ENCODE measurements around the gene GNA12.
A peak's percentile ranks its signal among the peaks of the same experiment; 100 is the strongest.
"Not testable (repeated sequence)": the region's sequence is repeated elsewhere in the genome, so short reads cannot be mapped to it uniquely, and the experiment has no call there.

GNA12 gene

GRCh38 chr7:2681929-2682799 lies 161.9 kb downstream of the GNA12 start:
- H3K4me3 ChIP-seq (ENCODE audit: low read length) = no peak overlapping the region
- H3K27me3 ChIP-seq (ENCODE audit: insufficient read depth, low read length) = peaks cover 2% of the 10 kb centered on the region
- H3K36me3 ChIP-seq (ENCODE audit: insufficient read depth, low read length) = no peaks in the 10 kb centered on the region
- H3K9me3 ChIP-seq (ENCODE audit: low read length) = peaks cover 2% of the 10 kb centered on the region
- H3K4me1 ChIP-seq (ENCODE audit: insufficient read depth, low read length) = peaks cover 16% of the 10 kb centered on the region
- H2AFZ ChIP-seq (ENCODE audit: low read depth, low read length) = peak overlapping the region; percentile 14

GRCh38 chr7:2680792-2681490 lies 163.2 kb downstream of the GNA12 start:
- Histone ChIP-seq H3K4me3 (ENCODE audit: low read length) (no peak overlapping the region), H2AFZ (ENCODE audit: low read depth, low read length) (no peak overlapping the region), H3K4me1 (ENCODE audit: insufficient read depth, low read length) (peaks cover 16% of the 10 kb centered on the region), H3K9me3 (ENCODE audit: low read length) (peaks cover 2% of the 10 kb centered on the region), H3K36me3 (ENCODE audit: insufficient read depth, low read length) (no peaks in the 10 kb centered on the region), H3K27me3 (ENCODE audit: insufficient read depth, low read length) (no peaks in the 10 kb centered on the region)

GRCh38 chr7:2680256-2680655 lies 163.9 kb downstream of the GNA12 start:
- no peak overlapping the region for H3K4me3 ChIP-seq (ENCODE audit: low read length)
- H3K36me3 ChIP-seq (ENCODE audit: insufficient read depth, low read length) = no peaks in the 10 kb centered on the region
- no peaks in the 10 kb centered on the region for H3K27me3 ChIP-seq (ENCODE audit: insufficient read depth, low read length)
- H3K4me1 ChIP-seq (ENCODE audit: insufficient read depth, low read length) = peaks cover 16% of the 10 kb centered on the region
- peaks cover 2% of the 10 kb centered on the region for H3K9me3 ChIP-seq (ENCODE audit: low read length)
- no peak overlapping the region for H2AFZ ChIP-seq (ENCODE audit: low read depth, low read length)

GRCh38 chr7:2679135-2680127 lies 164.7 kb downstream of the GNA12 start:
- not testable (repeated sequence) for H3K4me3 ChIP-seq (ENCODE audit: low read length); H3K27me3 ChIP-seq (ENCODE audit: insufficient read depth, low read length); H3K36me3 ChIP-seq (ENCODE audit: insufficient read depth, low read length); H2AFZ ChIP-seq (ENCODE audit: low read depth, low read length); H3K9me3 ChIP-seq (ENCODE audit: low read length)
- peaks cover 16% of the 10 kb centered on the region for H3K4me1 ChIP-seq (ENCODE audit: insufficient read depth, low read length)

GRCh38 chr7:2678454-2678853 lies 165.7 kb downstream of the GNA12 start:
- H3K4me3 ChIP-seq (ENCODE audit: low read length); H3K36me3 ChIP-seq (ENCODE audit: insufficient read depth, low read length); H2AFZ ChIP-seq (ENCODE audit: low read depth, low read length); H3K27me3 ChIP-seq (ENCODE audit: insufficient read depth, low read length); H3K9me3 ChIP-seq (ENCODE audit: low read length): not testable (repeated sequence)
- H3K4me1 ChIP-seq (ENCODE audit: insufficient read depth, low read length) = peaks cover 16% of the 10 kb centered on the region
